HG02981 (cell line): ENCODE results near the gene VPS13D.
"Not testable (repeated sequence)": the region's sequence is repeated elsewhere in the genome, so short reads cannot be mapped to it uniquely, and the experiment has no call there.

Experiments
- ATAC-seq: cut with Tn5 transposase; IDR thresholded peaks from one replicate; pipeline ENCODE4 v1.9.1; 2021; ENCODE audit warnings: mild to moderate bottlenecking, moderate library complexity; ENCODE audit not compliant: unreplicated experiment

VPS13D gene

DNA sequence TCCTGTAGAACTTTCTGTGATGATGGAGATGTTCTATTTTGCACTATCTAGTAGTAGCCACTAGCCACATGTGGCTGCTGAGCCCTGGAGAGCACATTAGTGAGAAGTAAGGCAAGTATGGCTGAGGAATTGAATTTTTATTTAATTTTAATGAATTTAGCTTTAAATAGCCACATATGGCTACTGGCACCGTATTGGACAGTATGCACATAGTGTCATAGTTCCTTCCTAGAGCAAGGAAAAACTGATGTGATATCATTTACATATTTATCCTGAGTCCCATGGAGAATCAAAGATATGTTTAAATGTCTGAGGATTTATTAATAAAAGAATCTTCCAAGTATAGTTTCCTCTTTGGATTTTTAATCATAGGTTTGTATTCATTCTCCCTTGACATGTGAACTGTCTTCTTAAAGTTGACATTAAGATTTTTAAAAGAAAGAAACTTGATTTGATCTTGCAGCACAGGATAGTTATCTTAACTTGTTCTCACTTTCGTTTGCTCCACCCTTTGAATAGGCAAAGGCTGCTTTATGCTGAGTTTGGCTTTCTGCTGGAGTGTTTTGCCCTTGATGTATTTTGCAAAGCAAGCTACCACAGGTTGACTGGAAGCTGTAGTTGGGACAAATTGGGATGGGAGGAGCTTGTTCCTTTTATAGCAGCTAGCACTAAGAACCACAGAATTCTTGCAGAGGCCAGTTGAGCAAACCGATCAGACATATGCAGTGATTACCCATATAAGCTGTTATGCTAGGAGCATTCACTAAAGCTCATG, 129.7 kb downstream of the VPS13D start:
- ATAC-seq, result no peak

DNA sequence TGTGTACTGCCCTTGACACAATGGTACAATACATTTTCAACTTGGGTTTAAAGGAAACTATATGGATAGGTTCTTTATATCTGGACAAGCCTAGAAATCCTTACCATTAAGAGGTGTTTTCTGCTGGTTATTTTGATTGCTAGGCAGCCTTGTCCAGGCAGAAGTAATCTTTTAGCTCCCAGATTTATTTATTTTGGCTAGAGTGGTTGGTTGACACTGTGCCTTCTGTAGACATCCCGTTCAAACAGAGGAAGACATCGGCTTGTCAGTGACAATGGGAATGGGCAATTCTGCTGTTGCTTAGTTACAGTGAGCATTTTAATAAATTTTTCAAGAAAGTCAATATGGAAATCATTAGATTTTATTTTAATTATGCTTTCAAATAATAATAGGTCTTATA, 138.8 kb downstream of the VPS13D start:
- ATAC-seq, result no peak

- no peak for ATAC-seq
These were observed 139.4 kb downstream of the VPS13D start for GRCh38 chr1:12369258-12369657.

- no peak for ATAC-seq
These were observed 140.6 kb downstream of the VPS13D start for GRCh38 chr1:12370333-12370975.

DNA sequence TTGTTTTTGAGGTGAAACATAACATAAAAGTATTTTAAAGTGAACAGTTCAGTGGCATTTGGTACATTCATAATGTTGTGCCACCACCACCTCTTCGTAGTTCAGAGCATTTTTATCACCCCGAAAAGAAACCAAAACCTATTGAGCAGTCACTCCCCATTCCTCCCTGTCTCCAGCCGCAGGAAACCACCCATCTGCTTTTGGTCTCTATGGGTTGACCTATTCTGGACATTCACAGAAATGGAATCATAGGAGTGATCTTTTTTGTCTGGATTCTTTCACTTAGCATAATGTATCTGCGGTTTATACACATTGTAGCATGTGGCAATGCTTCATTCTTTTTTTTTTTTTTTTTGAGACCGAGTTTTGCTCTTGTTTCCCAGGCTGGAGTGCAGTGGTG, 141.2 kb downstream of the VPS13D start:
- no peak for ATAC-seq

- no peak for ATAC-seq
These were observed 142.3 kb downstream of the VPS13D start for GRCh38 chr1:12372180-12372579.

DNA sequence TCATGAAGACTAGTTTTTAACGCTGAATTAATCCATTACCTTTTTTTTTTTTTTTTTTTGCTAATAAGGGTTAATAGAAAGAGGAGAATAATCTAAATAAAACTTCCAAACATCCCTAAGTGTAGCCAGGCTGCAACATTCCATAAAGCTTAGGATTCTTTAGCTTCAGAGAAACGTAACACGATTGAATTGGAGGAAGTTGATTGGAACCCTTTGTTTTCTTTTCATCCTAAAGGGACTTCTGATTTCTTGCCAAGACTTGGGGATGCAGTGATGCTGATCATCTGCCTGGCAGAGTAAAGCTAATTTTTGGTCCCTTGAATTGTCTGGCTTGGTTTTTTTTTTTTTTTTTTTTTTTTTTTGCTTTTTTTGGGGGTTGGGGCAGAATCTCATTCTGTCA, 142.9 kb downstream of the VPS13D start:
- no peak for ATAC-seq

DNA sequence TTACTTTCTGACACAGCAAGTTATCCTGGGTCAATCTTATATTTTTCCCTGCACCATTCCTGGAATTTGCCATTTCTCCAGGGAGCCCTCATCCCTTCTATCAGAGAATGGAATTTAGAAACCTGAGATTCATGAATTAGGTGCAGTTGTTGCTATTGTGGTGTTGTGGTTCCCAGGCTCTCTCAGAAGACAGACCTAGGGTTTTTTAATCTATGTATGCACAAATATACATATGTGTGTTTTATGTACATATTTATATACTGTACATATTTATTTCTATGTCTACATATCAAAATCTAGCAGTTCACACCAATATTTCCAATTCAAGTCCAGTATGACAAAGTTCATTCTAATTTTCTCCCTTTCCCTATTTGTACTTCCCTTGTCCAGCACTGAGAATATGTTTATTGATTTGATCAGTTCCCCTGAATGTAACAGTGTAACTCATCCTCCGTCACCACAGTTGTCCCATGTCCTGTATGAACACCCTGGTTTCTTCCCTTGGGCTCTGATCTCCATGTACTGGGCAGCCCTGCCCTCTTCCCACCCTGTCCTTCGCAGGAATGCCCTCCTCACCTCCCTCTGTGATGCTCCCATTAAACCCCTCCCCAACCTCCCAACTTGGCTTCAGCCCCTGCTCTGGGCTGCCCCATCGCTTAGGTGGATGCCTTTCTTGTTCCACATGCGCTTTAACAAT, 145.5 kb downstream of the VPS13D start:
- ATAC-seq, result no peak

DNA sequence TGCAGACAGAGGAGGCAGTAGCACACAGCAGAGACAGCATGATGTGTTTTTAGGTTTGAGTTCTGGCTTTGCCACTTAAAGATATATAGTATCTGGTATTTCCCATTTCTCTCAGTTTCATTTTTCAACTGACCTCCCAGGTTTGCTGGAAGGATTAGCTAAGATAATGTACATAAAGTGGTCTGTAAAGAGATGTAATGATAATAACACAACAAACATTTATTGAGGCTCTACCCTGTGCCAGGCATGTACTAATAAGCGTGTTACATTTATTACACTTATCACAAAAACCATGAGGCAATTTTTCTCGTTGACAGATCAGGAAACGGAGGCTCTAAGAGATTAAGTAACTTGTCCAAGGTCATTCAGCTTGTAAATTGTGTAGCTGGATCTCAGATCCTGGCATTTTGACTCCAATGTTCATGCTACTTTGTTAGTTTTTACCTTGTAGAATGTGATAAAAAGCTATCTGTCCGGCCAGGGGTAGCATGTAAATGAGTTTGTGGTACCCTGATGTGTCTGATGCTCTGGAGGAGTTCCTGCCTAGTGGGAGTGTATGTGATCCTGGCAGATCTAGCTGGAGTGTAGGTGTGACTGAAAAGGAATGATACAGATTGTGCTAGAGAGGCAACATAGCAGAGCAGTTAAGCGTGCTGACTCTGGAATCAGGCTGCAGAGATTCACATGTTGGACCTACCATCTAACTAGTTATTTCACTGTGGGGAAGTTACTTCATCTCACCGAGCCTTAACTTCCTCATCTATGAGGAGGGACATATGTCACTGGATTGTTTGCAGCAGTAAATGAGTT, 146.6 kb downstream of the VPS13D start:
- ATAC-seq, result no peak

- no peak for ATAC-seq
These were observed 150.8 kb downstream of the VPS13D start for GRCh38 chr1:12380326-12381249.

GRCh38 chr1:12383001-12383400, 153.2 kb downstream of the VPS13D start:
- no peak for ATAC-seq

DNA sequence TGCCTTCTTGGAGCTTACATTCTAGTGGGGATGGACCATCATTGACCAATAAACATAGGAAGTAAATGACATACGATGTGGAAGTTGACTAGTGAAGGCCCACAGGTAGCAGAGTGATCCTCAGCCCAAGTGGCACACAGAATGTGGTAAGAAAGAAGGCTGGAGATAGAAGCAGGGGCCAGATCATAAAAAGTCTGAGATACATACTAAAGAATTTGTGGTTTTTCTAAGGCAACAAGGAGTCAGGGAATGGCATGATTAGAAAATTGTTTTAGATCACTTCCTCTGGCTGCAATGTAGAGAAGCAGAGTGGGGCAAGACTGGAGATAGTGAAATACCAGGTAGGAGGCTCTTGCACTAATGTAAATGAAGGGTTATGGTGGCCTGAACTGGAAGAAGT, 154.0 kb downstream of the VPS13D start:
- no peak for ATAC-seq

DNA sequence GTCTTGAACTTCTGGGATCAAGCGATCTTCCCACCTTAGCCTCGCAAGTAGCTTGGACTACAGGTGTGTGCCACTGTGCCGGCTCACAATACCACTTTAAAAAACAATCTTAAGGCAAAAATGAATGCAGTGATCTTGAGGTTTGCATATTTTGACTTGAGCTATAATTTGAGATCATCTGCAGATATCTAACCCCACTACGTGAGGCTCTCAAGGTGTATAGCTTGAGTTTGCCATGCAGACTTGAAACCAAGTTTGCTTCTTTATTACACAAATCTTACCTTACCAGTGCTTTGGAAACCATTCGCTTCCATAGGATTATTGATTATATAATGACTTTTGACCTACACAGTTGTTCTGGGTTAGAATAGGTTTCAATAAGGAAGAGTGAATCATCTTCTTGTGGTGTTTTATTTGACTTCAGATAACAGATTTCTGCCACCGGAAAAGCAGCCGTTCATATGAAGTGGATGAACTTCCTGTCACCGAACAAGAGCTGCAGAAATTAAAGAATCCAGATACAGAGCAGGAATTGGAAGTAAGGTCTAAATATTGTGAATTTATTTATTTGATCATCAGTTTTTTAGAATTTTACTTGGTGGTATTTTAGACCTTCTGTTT, 155.1 kb downstream of the VPS13D start:
- ATAC-seq, result no peak

- no peak for ATAC-seq
These were observed 156.3 kb downstream of the VPS13D start for GRCh38 chr1:12386130-12386529.

DNA sequence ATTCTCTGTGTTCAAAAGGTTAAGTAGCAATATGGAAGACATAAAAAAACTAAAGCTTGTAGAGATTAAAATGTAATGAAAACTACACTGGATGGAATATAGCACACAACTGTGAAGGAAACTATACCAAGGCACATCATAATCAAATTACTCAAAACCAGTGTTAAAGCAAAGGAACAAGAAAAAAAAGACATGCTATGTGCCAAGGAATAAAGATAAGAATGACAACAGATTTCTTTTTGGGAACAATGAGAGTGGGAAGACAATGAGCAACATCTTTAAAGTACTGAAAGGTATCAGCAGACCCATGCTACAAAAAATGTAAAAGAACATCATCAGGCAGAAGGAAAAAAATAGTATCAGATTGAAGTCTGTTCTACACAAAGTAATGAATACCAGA, 157.8 kb downstream of the VPS13D start:
- no peak for ATAC-seq

DNA sequence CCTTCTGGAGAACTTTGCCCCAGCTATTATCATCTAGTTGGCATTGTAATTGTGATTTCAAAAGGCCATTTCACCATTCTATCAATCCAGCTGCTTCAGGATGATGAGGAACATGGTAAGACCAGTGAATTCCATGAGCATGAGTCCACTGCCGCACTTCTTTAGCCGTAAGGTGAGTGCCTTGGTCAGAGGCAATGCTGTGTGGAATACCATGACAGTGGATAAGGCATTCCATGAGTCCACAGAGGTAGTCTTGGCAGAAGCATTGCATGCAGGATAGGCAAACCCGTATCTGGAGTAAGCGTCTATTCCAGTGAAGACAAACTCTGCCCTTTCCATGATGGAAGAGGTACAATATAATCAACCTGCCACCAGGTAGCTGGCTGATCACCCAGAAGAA, 160.5 kb downstream of the VPS13D start:
- not testable (repeated sequence) for ATAC-seq

DNA sequence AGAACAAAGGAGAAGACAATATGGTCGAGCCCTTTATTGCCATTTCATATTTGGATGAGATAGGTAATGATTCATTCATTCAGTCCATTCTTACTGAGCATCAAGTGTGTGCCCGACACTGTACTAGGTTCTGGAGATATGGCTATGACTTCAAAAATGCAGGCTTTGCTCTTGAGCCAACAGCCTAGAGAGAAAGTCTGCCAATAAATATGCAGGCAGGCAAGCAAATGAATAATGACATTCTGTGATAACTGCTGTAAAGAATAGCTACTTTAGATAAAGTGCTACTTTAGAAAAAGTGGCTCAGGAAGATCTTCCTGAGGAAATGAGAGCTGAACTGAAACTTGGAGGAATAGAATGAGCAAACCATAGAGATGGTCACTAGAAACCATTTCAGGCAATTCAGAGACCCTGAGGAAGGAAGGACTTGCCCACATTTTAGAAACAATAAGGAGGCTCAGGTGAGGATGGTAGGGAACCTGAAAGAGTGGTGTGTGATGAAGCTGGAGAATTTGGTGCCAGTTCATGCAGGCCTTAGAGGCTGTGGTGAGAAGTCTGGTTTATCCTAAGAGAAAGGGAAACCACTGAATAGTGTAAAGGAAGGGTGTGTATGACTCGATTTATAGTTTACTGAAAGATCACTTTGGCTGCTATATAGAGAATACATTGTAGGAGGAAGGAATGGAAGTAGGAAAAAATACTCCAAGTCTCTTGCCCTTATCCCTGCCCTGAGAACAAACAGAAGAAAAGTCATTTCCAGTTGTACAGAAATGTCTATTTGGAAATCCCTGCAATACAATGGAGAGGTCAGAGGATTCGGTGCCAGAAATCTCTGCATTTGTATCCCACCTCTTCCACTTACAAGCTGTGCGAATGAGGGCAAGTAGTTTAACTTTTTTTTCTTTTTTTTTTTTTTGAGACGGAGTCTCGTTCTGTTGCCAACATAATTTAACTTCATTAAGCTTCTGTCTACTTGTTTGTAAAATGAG, 167.9 kb downstream of the VPS13D start:
- ATAC-seq, result no peak

- no peak for ATAC-seq
These were observed 168.6 kb downstream of the VPS13D start for GRCh38 chr1:12398479-12398878.
